ENCODE data around the gene PRDM11. TPM values are rescaled to one million over a fixed set of nuclear protein-coding genes. Genes with fewer than 3 reads are reported as not detected.

The PRDM11 gene
- total RNA-seq, 2 experiments from 2014 or later = 2.5 to 4.6 TPM

- peaks cover 21% of the 10 kb centered on the region for H3K27me3 Mint-ChIP-seq
- H3K27ac Mint-ChIP-seq = no peak overlapping the region
- no peak overlapping the region for H3K4me3 Mint-ChIP-seq
- no peaks in the 10 kb centered on the region for H3K9me3 Mint-ChIP-seq (ENCODE audit: low read depth)
- ATAC-seq (no peak), DNase-seq (no peak)
- no peaks in the 10 kb centered on the region for H3K4me1 Mint-ChIP-seq
- CTCF ChIA-PET = interaction anchor here (0.6 to 1.2 kb wide), 4 partner anchors 9 to 142 kb away, joined by 3 read pairs; no protein-coding TSS in a partner anchor
- H3K36me3 Mint-ChIP-seq = no peaks in the 10 kb centered on the region
Observed at GRCh38 chr11:45252877-45253276, 106.4 kb downstream of the PRDM11 start.

- no peak overlapping the region for H3K4me3 Mint-ChIP-seq
- H3K27ac Mint-ChIP-seq = no peak overlapping the region
Observed at GRCh38 chr11:45253640-45254039, 107.2 kb downstream of the PRDM11 start.

GRCh38 chr11:45254070-45254469, 107.6 kb downstream of the PRDM11 start:
- Mint-ChIP-seq H3K4me1 (no peaks in the 10 kb centered on the region), H3K36me3 (no peaks in the 10 kb centered on the region), H3K27ac (no peak overlapping the region), H3K9me3 (ENCODE audit: low read depth) (no peaks in the 10 kb centered on the region), H3K4me3 (no peak overlapping the region), H3K27me3 (peaks cover 24% of the 10 kb centered on the region)
- ATAC-seq (no peak), DNase-seq (no peak)
- CTCF ChIA-PET = interaction anchor here (0.9 kb wide), 1 partner anchor 10 kb away, joined by 3 read pairs; no protein-coding TSS in a partner anchor

More at GRCh38 chr11:45253640-45254039, 107.2 kb downstream of the PRDM11 start:
- no peaks in the 10 kb centered on the region for H3K9me3 Mint-ChIP-seq (ENCODE audit: low read depth)
- peaks cover 24% of the 10 kb centered on the region for H3K27me3 Mint-ChIP-seq
- ATAC-seq (no peak), DNase-seq (no peak)
- CTCF ChIA-PET = interaction anchor here (0.9 kb wide), 1 partner anchor 10 kb away, joined by 3 read pairs; no protein-coding TSS in a partner anchor
- H3K36me3 Mint-ChIP-seq = no peaks in the 10 kb centered on the region
- no peaks in the 10 kb centered on the region for H3K4me1 Mint-ChIP-seq

GRCh38 chr11:45258982-45259530, 112.6 kb downstream of the PRDM11 start:
- H3K4me1 Mint-ChIP-seq = no peaks in the 10 kb centered on the region
- CTCF ChIA-PET = no interaction called here

GRCh38 chr11:45259592-45259991, 113.2 kb downstream of the PRDM11 start:
- Mint-ChIP-seq H3K4me1 (no peaks in the 10 kb centered on the region), H3K27ac (no peak overlapping the region), H3K27me3 (peaks cover 31% of the 10 kb centered on the region), H3K9me3 (ENCODE audit: low read depth) (no peaks in the 10 kb centered on the region), H3K4me3 (no peak overlapping the region), H3K36me3 (no peaks in the 10 kb centered on the region)
- ATAC-seq (no peak), DNase-seq (no peak)
- CTCF ChIA-PET = interaction anchor here (1.5 kb wide), 1 partner anchor 323 kb away, joined by 4 read pairs; no protein-coding TSS in a partner anchor

More at GRCh38 chr11:45258982-45259530, 112.6 kb downstream of the PRDM11 start:
- no peak for DNase-seq
- Mint-ChIP-seq H3K27me3 (peaks cover 27% of the 10 kb centered on the region), H3K27ac (no peak overlapping the region), H3K9me3 (ENCODE audit: low read depth) (no peaks in the 10 kb centered on the region), H3K36me3 (no peaks in the 10 kb centered on the region), H3K4me3 (no peak overlapping the region)
- no peak for ATAC-seq

GRCh38 chr11:45260071-45260470, 113.6 kb downstream of the PRDM11 start:
- Mint-ChIP-seq H3K36me3 (no peaks in the 10 kb centered on the region), H3K4me1 (no peaks in the 10 kb centered on the region), H3K27me3 (peaks cover 35% of the 10 kb centered on the region), H3K9me3 (ENCODE audit: low read depth) (no peaks in the 10 kb centered on the region), H3K27ac (no peak overlapping the region), H3K4me3 (no peak overlapping the region)
- DNase-seq (no peak), ATAC-seq (no peak)
- CTCF ChIA-PET = interaction anchor here (1.5 kb wide), 1 partner anchor 324 kb away, joined by 4 read pairs; no protein-coding TSS in a partner anchor

- H3K4me3 Mint-ChIP-seq = no peak overlapping the region
- H3K9me3 Mint-ChIP-seq (ENCODE audit: low read depth) = no peaks in the 10 kb centered on the region
- CTCF ChIA-PET = no interaction called here
- H3K4me1 Mint-ChIP-seq = no peaks in the 10 kb centered on the region
- DNase-seq = no peak
- H3K27ac Mint-ChIP-seq = no peak overlapping the region
- no peaks in the 10 kb centered on the region for H3K36me3 Mint-ChIP-seq
- ATAC-seq = no peak
- peaks cover 35% of the 10 kb centered on the region for H3K27me3 Mint-ChIP-seq
Observed at GRCh38 chr11:45262900-45263299, 116.5 kb downstream of the PRDM11 start.

- no peaks in the 10 kb centered on the region for H3K9me3 Mint-ChIP-seq (ENCODE audit: low read depth)
- peaks cover 33% of the 10 kb centered on the region for H3K27me3 Mint-ChIP-seq
- no peak overlapping the region for H3K27ac Mint-ChIP-seq
- no peaks in the 10 kb centered on the region for H3K4me1 Mint-ChIP-seq
- DNase-seq (no peak), ATAC-seq (no peak)
- CTCF ChIA-PET = interaction anchor here (0.9 kb wide), 1 partner anchor 10 kb away, joined by 3 read pairs; no protein-coding TSS in a partner anchor
- no peaks in the 10 kb centered on the region for H3K36me3 Mint-ChIP-seq
- no peak overlapping the region for H3K4me3 Mint-ChIP-seq
Observed at GRCh38 chr11:45263773-45264172, 117.3 kb downstream of the PRDM11 start.

GRCh38 chr11:45264839-45265515, 118.5 kb downstream of the PRDM11 start:
- DNase-seq (no peak), ATAC-seq (no peak)
- Mint-ChIP-seq H3K36me3 (no peaks in the 10 kb centered on the region), H3K4me3 (no peak overlapping the region), H3K9me3 (ENCODE audit: low read depth) (no peaks in the 10 kb centered on the region), H3K27me3 (peaks cover 32% of the 10 kb centered on the region), H3K27ac (no peak overlapping the region), H3K4me1 (no peaks in the 10 kb centered on the region)
- CTCF ChIA-PET = no interaction called here

GRCh38 chr11:45265969-45266675, 119.7 kb downstream of the PRDM11 start:
- no peaks in the 10 kb centered on the region for H3K4me1 Mint-ChIP-seq
- ATAC-seq (no peak), DNase-seq (no peak)
- H3K9me3 Mint-ChIP-seq (ENCODE audit: low read depth) = no peaks in the 10 kb centered on the region
- H3K36me3 Mint-ChIP-seq = no peaks in the 10 kb centered on the region
- no peak overlapping the region for H3K4me3 Mint-ChIP-seq
- no peak overlapping the region for H3K27ac Mint-ChIP-seq
- H3K27me3 Mint-ChIP-seq = peaks cover 41% of the 10 kb centered on the region
- CTCF ChIA-PET = interaction anchor here (0.9 to 1.0 kb wide), 2 partner anchors 22 to 156 kb away, joined by 3 read pairs; no protein-coding TSS in a partner anchor

- no peaks in the 10 kb centered on the region for H3K36me3 Mint-ChIP-seq
- no peak overlapping the region for H3K27ac Mint-ChIP-seq
- DNase-seq (no peak), ATAC-seq (no peak)
- H3K4me3 Mint-ChIP-seq = no peak overlapping the region
- peaks cover 47% of the 10 kb centered on the region for H3K27me3 Mint-ChIP-seq
- no peaks in the 10 kb centered on the region for H3K4me1 Mint-ChIP-seq
- CTCF ChIA-PET = interaction anchor here (0.9 to 1.0 kb wide), 3 partner anchors 18 to 156 kb away, joined by 3 to 4 read pairs (median 3); no protein-coding TSS in a partner anchor
- H3K9me3 Mint-ChIP-seq (ENCODE audit: low read depth) = no peaks in the 10 kb centered on the region
Observed at GRCh38 chr11:45266676-45267020, 120.2 kb downstream of the PRDM11 start.

GRCh38 chr11:45267052-45267451, 120.6 kb downstream of the PRDM11 start:
- no peaks in the 10 kb centered on the region for H3K36me3 Mint-ChIP-seq
- H3K27me3 Mint-ChIP-seq = peaks cover 47% of the 10 kb centered on the region
- no peak for ATAC-seq
- DNase-seq = no peak
- H3K27ac Mint-ChIP-seq = no peak overlapping the region
- H3K4me1 Mint-ChIP-seq = no peaks in the 10 kb centered on the region
- no peaks in the 10 kb centered on the region for H3K9me3 Mint-ChIP-seq (ENCODE audit: low read depth)
- CTCF ChIA-PET = interaction anchor here (1.0 kb wide), 2 partner anchors 17 to 21 kb away, joined by 3 to 4 read pairs; no protein-coding TSS in a partner anchor
- no peak overlapping the region for H3K4me3 Mint-ChIP-seq

GRCh38 chr11:45267652-45268299, 121.3 kb downstream of the PRDM11 start:
- no peak overlapping the region for H3K27ac Mint-ChIP-seq
- DNase-seq (no peak), ATAC-seq (no peak)
- no peaks in the 10 kb centered on the region for H3K9me3 Mint-ChIP-seq (ENCODE audit: low read depth)
- CTCF ChIA-PET = interaction anchor here (1.0 to 1.2 kb wide), 2 partner anchors 17 to 157 kb away, joined by 3 to 4 read pairs; no protein-coding TSS in a partner anchor
- H3K4me3 Mint-ChIP-seq = no peak overlapping the region
- no peaks in the 10 kb centered on the region for H3K36me3 Mint-ChIP-seq
- peaks cover 51% of the 10 kb centered on the region for H3K27me3 Mint-ChIP-seq
- no peaks in the 10 kb centered on the region for H3K4me1 Mint-ChIP-seq
